GM18517 (cell line): ENCODE results near the gene CCNH.

Source experiments
- ATAC-seq: cut with Tn5 transposase; IDR thresholded peaks from one replicate; pipeline ENCODE4 v1.9.1; 2021; ENCODE audit warnings: mild to moderate bottlenecking, moderate library complexity; ENCODE audit not compliant: unreplicated experiment

CCNH gene

DNA sequence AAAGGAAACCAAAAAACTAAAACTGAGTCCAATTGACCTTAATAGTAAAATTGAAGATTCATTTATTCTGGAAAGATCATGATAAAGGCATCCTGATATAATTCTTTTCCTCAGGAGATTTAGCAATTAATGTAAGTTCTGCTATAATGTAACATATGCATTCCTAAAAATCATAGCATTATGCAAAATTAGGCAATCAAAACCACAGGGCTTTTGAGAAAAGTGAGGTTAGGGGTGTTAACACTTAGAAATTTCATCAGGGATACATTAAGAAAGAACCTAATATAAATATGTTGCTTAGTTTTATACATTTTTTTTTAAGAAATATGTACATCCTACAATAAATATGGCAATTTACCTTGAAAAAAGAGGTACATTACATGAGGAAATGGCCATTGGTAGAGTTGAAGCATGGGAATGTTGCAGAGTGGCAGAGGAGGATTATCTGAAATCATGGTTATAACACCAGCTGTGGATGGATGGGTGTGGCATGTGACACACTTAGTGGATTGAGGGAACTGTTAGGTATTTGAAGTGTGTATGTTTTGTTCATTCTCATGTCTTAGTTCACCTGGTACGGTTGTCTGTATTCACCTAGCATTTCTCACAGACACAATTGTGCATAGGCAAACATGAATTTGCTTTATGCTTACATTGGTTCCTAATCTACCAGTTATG lies 51.1 kb downstream of the CCNH start:
- no peak for ATAC-seq

DNA sequence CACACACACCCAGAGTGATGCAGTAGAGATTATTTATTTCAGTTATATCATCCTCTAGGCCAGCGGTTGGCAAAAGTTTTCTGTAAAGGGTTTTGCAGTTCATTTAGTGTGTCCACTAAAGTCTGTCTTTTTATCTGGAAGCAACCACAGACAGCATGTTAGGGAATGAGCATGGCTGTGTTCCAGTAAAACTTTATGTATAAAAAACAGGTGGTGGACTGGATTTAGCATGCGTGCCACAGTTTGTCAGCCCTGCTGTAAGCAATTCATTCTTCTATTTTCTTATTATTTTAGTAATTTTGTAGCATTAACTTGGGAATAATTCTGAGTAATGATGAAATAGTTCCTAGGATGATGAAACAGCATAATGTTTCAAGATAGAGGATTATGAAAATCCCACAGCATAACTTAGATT lies 51.7 kb downstream of the CCNH start:
- ATAC-seq = no peak

DNA sequence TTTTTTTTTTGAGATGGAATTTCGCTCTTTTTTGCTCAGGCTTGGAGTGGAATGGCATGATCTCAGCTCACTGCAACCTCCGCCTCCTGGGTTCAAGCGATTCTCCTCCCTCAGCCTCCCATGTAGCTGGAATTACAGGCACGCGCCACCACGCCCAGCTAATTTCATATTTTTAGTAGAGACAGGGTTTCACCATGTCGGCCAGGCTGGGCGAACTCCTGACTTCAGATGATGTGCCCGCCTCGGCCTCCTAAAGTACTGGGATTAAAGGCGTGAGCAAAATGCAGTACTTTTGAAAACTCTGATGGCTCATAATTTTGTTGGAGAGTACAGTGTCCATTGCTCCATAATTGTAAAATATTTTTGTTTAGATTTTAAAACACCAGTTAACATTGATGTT lies 52.6 kb downstream of the CCNH start:
- no peak for ATAC-seq

DNA sequence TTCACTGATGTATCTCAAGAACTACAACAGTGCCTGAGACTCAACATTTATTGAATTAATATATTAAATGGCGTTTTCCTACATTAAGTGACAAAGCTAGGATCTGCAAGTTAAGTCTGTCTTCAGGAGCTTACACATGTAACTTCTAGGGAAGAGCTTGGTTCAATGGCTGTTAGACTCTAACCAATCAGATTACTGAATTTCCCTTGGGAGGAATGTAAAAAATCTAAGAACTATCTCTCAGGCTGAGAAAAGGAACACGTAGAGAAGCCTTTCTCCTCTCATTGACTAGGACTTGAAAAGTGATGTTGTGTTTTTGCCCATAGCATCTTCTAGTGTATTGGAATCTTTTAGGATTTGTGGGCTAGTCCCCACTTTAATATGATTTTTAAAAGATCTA lies 53.6 kb downstream of the CCNH start:
- ATAC-seq = no peak

DNA sequence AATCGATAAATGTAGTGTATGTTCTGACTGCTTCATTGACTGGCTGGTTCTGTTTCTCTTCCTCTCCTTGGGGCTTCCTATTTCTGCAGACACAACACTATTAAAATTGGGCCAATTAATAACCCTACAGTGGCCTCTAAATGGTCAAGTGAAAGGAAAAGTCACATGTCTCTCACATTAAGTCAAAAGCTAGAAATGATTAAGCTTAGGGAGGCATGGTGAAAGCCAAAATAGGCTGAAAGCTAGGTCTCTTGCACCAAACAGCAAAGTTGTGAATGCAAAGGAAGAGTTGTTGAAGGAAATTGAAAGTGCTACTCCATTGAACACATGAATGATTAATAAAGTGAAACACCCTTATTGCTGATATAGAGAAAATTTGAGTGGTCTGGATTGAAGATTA lies 58.2 kb downstream of the CCNH start:
- peak; percentile 95 for ATAC-seq

DNA sequence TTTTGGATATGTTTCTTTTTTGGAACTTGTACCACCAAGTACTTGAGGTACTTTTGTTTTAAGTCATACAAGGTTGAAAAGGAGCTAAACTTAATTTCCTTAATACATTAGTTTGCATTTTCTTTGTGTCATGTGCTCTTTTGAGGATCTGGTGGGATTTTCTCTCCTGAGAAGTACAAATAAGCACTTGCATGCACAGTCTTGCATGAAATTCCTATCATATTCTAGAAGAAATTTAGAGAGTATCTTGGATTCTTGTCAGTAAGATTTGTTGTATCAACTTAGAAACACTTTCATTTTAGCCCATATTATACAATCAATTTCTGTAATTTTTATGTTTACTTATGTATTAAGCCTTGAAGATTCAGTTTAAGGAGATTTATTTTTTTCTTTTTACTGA lies 64.9 kb downstream of the CCNH start:
- no peak for ATAC-seq

DNA sequence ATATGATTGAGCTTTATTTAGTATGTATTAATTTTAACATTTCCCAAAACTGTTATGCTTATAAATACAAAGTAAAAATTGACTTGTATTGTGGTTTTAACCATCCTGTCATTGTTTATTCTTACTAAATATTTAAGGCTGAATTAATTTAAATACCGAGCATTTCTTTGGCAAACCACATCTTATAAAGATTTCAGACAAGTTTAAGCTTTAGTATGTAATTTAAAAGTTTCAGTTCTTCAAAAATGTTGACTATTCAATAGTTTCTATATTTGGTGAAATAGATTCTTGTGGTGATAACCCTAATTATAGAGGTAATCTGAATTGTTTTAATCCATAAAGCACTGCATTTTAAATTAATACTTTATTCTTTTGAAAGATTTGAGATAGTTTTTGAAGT lies 65.5 kb downstream of the CCNH start:
- no peak for ATAC-seq
